ENCODE data around the gene USP12.

- TF ChIP-seq, protein P1, sequence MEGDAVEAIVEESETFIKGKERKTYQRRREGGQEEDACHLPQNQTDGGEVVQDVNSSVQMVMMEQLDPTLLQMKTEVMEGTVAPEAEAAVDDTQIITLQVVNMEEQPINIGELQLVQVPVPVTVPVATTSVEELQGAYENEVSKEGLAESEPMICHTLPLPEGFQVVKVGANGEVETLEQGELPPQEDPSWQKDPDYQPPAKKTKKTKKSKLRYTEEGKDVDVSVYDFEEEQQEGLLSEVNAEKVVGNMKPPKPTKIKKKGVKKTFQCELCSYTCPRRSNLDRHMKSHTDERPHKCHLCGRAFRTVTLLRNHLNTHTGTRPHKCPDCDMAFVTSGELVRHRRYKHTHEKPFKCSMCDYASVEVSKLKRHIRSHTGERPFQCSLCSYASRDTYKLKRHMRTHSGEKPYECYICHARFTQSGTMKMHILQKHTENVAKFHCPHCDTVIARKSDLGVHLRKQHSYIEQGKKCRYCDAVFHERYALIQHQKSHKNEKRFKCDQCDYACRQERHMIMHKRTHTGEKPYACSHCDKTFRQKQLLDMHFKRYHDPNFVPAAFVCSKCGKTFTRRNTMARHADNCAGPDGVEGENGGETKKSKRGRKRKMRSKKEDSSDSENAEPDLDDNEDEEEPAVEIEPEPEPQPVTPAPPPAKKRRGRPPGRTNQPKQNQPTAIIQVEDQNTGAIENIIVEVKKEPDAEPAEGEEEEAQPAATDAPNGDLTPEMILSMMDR (conservative IDR thresholded peaks at IDR 0.05; ENCODE audit: low read depth in 2 of 2): no peak
- no peak for TF ChIP-seq POLR2AphosphoS5 (IDR thresholded peaks at IDR 0.05; ENCODE audit: low read depth)
- no peak for TF ChIP-seq EZH2 (IDR thresholded peaks at IDR 0.05; ENCODE audit: low read depth, unreplicated experiment)
- TF ChIP-seq CREB1 (CRISPR knock-in tag; IDR thresholded peaks at IDR 0.05; ENCODE audit: low read depth): no peak
- TF ChIP-seq ZNF331 (CRISPR knock-in tag; IDR thresholded peaks at IDR 0.05; ENCODE audit: low read depth): no peak
- TF ChIP-seq ETS1 (IDR thresholded peaks at IDR 0.05): no peak
- TF ChIP-seq, protein P2, sequence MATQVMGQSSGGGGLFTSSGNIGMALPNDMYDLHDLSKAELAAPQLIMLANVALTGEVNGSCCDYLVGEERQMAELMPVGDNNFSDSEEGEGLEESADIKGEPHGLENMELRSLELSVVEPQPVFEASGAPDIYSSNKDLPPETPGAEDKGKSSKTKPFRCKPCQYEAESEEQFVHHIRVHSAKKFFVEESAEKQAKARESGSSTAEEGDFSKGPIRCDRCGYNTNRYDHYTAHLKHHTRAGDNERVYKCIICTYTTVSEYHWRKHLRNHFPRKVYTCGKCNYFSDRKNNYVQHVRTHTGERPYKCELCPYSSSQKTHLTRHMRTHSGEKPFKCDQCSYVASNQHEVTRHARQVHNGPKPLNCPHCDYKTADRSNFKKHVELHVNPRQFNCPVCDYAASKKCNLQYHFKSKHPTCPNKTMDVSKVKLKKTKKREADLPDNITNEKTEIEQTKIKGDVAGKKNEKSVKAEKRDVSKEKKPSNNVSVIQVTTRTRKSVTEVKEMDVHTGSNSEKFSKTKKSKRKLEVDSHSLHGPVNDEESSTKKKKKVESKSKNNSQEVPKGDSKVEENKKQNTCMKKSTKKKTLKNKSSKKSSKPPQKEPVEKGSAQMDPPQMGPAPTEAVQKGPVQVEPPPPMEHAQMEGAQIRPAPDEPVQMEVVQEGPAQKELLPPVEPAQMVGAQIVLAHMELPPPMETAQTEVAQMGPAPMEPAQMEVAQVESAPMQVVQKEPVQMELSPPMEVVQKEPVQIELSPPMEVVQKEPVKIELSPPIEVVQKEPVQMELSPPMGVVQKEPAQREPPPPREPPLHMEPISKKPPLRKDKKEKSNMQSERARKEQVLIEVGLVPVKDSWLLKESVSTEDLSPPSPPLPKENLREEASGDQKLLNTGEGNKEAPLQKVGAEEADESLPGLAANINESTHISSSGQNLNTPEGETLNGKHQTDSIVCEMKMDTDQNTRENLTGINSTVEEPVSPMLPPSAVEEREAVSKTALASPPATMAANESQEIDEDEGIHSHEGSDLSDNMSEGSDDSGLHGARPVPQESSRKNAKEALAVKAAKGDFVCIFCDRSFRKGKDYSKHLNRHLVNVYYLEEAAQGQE (IDR thresholded peaks at IDR 0.05; ENCODE audit: unreplicated experiment): no peak
- TF ChIP-seq ZNF114 (CRISPR knock-in tag; IDR thresholded peaks at IDR 0.05): no peak
- no peak for TF ChIP-seq EZH2phosphoT487 (IDR thresholded peaks at IDR 0.05; ENCODE audit: unreplicated experiment)
Observed at GRCh38 chr13:27139565-27139964, 32.0 kb downstream of the USP12 start.

Measured in GM23338 (cell line).